Liver (tissue), 9 donors: ENCODE data around the gene PF4V1. TPM values are rescaled to one million over a fixed set of nuclear protein-coding genes. Genes with fewer than 3 reads are reported as not detected.

ENCODE experiments used
- DNase-seq: peaks from one replicate; pipeline ENCODE4 v3.0.0-alpha.2; 2017; ENCODE audit warnings: low spot score
- H3K27ac ChIP-seq, 2 donors: one replicate each; pipeline ENCODE4 v1.7.0; 2013; ENCODE audit warnings: inconsistent platforms in 2 of 2, low read length in 2 of 2, control low read depth in 1 of 2, low read depth in 1 of 2, mild to moderate bottlenecking in 1 of 2
- H3K27me3 ChIP-seq, 4 donors: one replicate each; pipeline versions ENCODE4 v1.6.1 to v1.7.0; 2013; ENCODE audit warnings: low read length in 3 of 4, inconsistent platforms in 1 of 4, mild to moderate bottlenecking in 1 of 4, moderate library complexity in 1 of 4; ENCODE audit not compliant: control insufficient read depth in 4 of 4, insufficient read depth in 4 of 4
- H3K36me3 ChIP-seq, 4 donors: one replicate each; pipeline versions ENCODE4 v1.6.1 to v1.7.0; 2013; ENCODE audit warnings: low read length in 3 of 4, mild to moderate bottlenecking in 3 of 4, low read depth in 1 of 4, moderate library complexity in 1 of 4; ENCODE audit not compliant: control insufficient read depth in 4 of 4, insufficient read depth in 3 of 4
- H3K4me1 ChIP-seq, 4 donors: one replicate each; pipeline versions ENCODE4 v1.6.1 to v1.7.0; 2013; ENCODE audit warnings: low read length in 3 of 4, mild to moderate bottlenecking in 3 of 4, moderate library complexity in 1 of 4; ENCODE audit not compliant: control insufficient read depth in 4 of 4, insufficient read depth in 4 of 4
- H3K4me3 ChIP-seq, 3 donors: one replicate each; pipeline versions ENCODE4 v1.6.1 to v1.7.0; 2013; ENCODE audit warnings: low read length in 3 of 3, control low read depth in 1 of 3, low read depth in 1 of 3, mild to moderate bottlenecking in 1 of 3
- H3K9ac ChIP-seq, 2 donors: one replicate each; pipeline ENCODE4 v1.7.0; 2013; ENCODE audit warnings: low read length in 2 of 2, mild to moderate bottlenecking in 2 of 2, moderate library complexity in 2 of 2, control low read depth in 1 of 2, low read depth in 1 of 2
- H3K9me3 ChIP-seq, 4 donors: one replicate each; pipeline versions ENCODE4 v1.6.1 to v1.7.0; 2013; ENCODE audit warnings: low read length in 3 of 4; ENCODE audit not compliant: control insufficient read depth in 4 of 4
- EGR1 ChIP-seq, 2 donors: IDR thresholded peaks; 2 replicates each; pipeline ENCODE4 v1.6.1; 2016 to 2018; ENCODE audit warnings: antibody characterized with exemption in 2 of 2, low read depth in 2 of 2
- FOXA1 ChIP-seq: IDR thresholded peaks from 2 replicates; pipeline ENCODE4 v1.6.1; 2016; ENCODE audit warnings: antibody characterized with exemption
- FOXA2 ChIP-seq: IDR thresholded peaks from 2 replicates; pipeline ENCODE4 v1.6.1; 2016; ENCODE audit warnings: antibody characterized with exemption
- GABPA ChIP-seq, 2 donors: IDR thresholded peaks in 1 of 2; conservative IDR thresholded peaks in 1 of 2; 2 replicates each; pipeline ENCODE4 v1.6.1; 2016; ENCODE audit warnings: antibody characterized with exemption in 2 of 2, mild to moderate bottlenecking in 1 of 2, moderate library complexity in 1 of 2
- HNF4A ChIP-seq, 2 donors: conservative IDR thresholded peaks; 2 replicates each; pipeline ENCODE4 v1.6.1; 2016; ENCODE audit warnings: antibody characterized with exemption in 2 of 2, mild to moderate bottlenecking in 2 of 2
- NR2F2 ChIP-seq: IDR thresholded peaks from 2 replicates; pipeline ENCODE4 v1.6.1; 2016; ENCODE audit warnings: antibody characterized with exemption
- RAD21 ChIP-seq, 2 donors: IDR thresholded peaks; 2 replicates each; pipeline ENCODE4 v1.6.1; 2016; ENCODE audit warnings: antibody characterized with exemption in 2 of 2, mild to moderate bottlenecking in 2 of 2
- RXRA ChIP-seq, 2 donors: IDR thresholded peaks; 2 replicates each; pipeline ENCODE4 v1.6.1; 2017 to 2018; ENCODE audit warnings: antibody characterized with exemption in 2 of 2, mild to moderate bottlenecking in 1 of 2
- SP1 ChIP-seq: IDR thresholded peaks from 2 replicates; pipeline ENCODE4 v1.6.1; 2018; ENCODE audit warnings: antibody characterized with exemption, mild to moderate bottlenecking
- TAF1 ChIP-seq: conservative IDR thresholded peaks from 2 replicates; pipeline ENCODE4 v1.6.1; 2016; ENCODE audit warnings: antibody characterized with exemption, mild to moderate bottlenecking
- YY1 ChIP-seq: IDR thresholded peaks from 2 replicates; pipeline ENCODE4 v1.6.1; 2016; ENCODE audit warnings: antibody characterized with exemption, mild to moderate bottlenecking
- WGBS: extraction: QIAGEN DNeasy Blood & Tissue Kit; methylation state at CpG from one replicate; pipeline ENCODE4 v1.1.7; 2013; 5-methylcytosine and 5-hydroxymethylcytosine counted together
- polyA plus RNA-seq, 2 donors: library from polyadenylated mRNA; stranded (reverse) in 1 of 2; unstranded in 1 of 2; fragments of 200-250 nt in 1 of 2; fragments of >200 nt in 1 of 2; fragmentation: Nextera tagmentation in 1 of 2; extraction: Ambion mirVana in 1 of 2; gene quantifications; one replicate each; pipeline versions ENCODE4 v1.2.1 to v1.2.3, GENCODE V29; 2013 to 2015
- total RNA-seq, 2 donors: library from RNA; depleted of rRNA; stranded (reverse); fragments of >200 nt; gene quantifications; one replicate each; pipeline ENCODE4 v1.2.3, GENCODE V29; 2014
- TF ChIP-seq, protein P1 (sequence below): fragments of 150-350 bp; IDR thresholded peaks from 2 replicates; pipeline ENCODE4 v1.5.1; 2017; ENCODE audit warnings: improper control_type of control experiment, low read depth, low read length; ENCODE audit not compliant: missing input control
- TF ChIP-seq, protein P2 (sequence below): IDR thresholded peaks from 2 replicates; pipeline ENCODE4 v1.6.1; 2016; ENCODE audit warnings: antibody characterized with exemption
- TF ChIP-seq, protein P3 (sequence below): IDR thresholded peaks from 2 replicates; pipeline ENCODE4 v1.6.1; 2016; ENCODE audit warnings: antibody characterized with exemption
- TF ChIP-seq, protein P4 (sequence below): IDR thresholded peaks from 2 replicates; pipeline ENCODE4 v1.6.1; 2016; ENCODE audit warnings: antibody characterized with exemption
- donor health status: healthy.
- donor health status: healthy.
- donor health status: healthy.
- donor health status: healthy.
- donor health status: healthy.

Gene PF4V1
- total and polyA plus RNA-seq, 4 donors, result 0.16 to 3.4 (median 0.74) TPM; not detected in 1

DNA sequence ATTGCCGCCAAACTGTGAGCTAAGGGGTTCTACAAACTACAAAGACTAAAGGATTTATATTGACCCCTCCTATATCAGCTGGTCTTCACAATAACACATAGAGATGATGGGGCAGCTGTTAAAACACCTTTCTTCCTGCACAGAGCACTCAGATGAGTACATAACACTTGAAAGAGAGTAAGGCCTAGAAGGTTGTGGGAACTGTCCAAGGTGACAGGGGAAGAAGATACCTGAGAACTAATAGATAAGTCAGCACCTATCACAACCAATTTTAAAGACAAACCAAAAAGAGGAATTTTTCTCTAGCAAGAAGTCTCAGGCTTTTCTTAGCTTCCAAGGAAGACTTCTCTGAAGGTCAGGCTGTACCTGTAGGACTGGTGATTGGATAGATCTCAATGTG, 35.8 kb upstream of the PF4V1 start:
- Histone ChIP-seq H3K4me1 (no peaks in the 10 kb centered on the region), H3K4me3 (no peak overlapping the region), H3K9me3 (no peaks in the 10 kb centered on the region), H3K27ac (no peak overlapping the region), H3K9ac (no peak overlapping the region), H3K36me3 (no peaks in the 10 kb centered on the region), H3K27me3 (no peaks in the 10 kb centered on the region)
- no peak for DNase-seq
- 98% methylated on average over 1 of the region's 1 CpG for WGBS
- TF ChIP-seq FOXA2 (no peak), RAD21 (IDR thresholded peaks at IDR 0.05) (no peak)

DNA sequence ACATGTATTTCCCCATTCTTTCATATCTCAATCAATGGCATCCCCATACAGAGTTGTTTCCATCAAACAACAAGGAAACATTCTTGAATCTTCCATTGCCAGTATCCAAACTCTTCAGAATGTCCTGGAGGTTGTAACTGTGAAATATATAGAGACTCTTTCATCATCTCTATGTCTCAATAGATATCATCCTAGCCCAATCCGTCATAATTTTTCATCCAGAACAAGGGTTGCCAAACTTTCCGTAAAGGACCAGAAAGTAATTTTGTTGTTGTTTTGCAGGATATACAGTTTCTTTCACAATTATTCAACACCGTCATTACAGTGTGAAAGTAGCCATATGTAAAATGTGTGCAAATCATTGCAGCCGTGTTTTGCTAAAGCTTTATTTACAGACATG, 31.8 kb upstream of the PF4V1 start:
- no peaks in the 10 kb centered on the region for H3K4me1 ChIP-seq
- H3K9me3 ChIP-seq, result no peaks in the 10 kb centered on the region
- no peak for DNase-seq
- no peak overlapping the region for H3K9ac ChIP-seq
- WGBS, result 83% methylated on average over 4 of the region's 4 CpGs
- H3K4me3 ChIP-seq, result no peak overlapping the region
- H3K27ac ChIP-seq, result no peak overlapping the region
- no peaks in the 10 kb centered on the region for H3K36me3 ChIP-seq
- TF ChIP-seq, protein P1, sequence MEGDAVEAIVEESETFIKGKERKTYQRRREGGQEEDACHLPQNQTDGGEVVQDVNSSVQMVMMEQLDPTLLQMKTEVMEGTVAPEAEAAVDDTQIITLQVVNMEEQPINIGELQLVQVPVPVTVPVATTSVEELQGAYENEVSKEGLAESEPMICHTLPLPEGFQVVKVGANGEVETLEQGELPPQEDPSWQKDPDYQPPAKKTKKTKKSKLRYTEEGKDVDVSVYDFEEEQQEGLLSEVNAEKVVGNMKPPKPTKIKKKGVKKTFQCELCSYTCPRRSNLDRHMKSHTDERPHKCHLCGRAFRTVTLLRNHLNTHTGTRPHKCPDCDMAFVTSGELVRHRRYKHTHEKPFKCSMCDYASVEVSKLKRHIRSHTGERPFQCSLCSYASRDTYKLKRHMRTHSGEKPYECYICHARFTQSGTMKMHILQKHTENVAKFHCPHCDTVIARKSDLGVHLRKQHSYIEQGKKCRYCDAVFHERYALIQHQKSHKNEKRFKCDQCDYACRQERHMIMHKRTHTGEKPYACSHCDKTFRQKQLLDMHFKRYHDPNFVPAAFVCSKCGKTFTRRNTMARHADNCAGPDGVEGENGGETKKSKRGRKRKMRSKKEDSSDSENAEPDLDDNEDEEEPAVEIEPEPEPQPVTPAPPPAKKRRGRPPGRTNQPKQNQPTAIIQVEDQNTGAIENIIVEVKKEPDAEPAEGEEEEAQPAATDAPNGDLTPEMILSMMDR, result no peak
- TF ChIP-seq, protein P2, sequence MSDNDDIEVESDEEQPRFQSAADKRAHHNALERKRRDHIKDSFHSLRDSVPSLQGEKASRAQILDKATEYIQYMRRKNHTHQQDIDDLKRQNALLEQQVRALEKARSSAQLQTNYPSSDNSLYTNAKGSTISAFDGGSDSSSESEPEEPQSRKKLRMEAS, result no peak
- TF ChIP-seq NR2F2, result no peak
- no peak for TF ChIP-seq FOXA1
- no peak for TF ChIP-seq YY1
- TF ChIP-seq RAD21 (IDR thresholded peaks at IDR 0.05), result no peak
- no peak for TF ChIP-seq EGR1 (IDR thresholded peaks at IDR 0.05; ENCODE audit: low read depth in 2 of 2)
- TF ChIP-seq TAF1, result no peak
- TF ChIP-seq, protein P3, sequence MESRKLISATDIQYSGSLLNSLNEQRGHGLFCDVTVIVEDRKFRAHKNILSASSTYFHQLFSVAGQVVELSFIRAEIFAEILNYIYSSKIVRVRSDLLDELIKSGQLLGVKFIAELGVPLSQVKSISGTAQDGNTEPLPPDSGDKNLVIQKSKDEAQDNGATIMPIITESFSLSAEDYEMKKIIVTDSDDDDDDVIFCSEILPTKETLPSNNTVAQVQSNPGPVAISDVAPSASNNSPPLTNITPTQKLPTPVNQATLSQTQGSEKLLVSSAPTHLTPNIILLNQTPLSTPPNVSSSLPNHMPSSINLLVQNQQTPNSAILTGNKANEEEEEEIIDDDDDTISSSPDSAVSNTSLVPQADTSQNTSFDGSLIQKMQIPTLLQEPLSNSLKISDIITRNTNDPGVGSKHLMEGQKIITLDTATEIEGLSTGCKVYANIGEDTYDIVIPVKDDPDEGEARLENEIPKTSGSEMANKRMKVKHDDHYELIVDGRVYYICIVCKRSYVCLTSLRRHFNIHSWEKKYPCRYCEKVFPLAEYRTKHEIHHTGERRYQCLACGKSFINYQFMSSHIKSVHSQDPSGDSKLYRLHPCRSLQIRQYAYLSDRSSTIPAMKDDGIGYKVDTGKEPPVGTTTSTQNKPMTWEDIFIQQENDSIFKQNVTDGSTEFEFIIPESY, result no peak
- TF ChIP-seq, protein P4, sequence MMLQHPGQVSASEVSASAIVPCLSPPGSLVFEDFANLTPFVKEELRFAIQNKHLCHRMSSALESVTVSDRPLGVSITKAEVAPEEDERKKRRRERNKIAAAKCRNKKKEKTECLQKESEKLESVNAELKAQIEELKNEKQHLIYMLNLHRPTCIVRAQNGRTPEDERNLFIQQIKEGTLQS, result no peak
- no peak for TF ChIP-seq HNF4A (conservative IDR thresholded peaks at IDR 0.05)
- TF ChIP-seq RXRA (IDR thresholded peaks at IDR 0.05), result no peak
- TF ChIP-seq GABPA (IDR thresholded peaks at IDR 0.05 in 1 of 2, conservative IDR thresholded peaks at IDR 0.05 in 1 of 2), result no peak
- H3K27me3 ChIP-seq, result no peaks in the 10 kb centered on the region

DNA sequence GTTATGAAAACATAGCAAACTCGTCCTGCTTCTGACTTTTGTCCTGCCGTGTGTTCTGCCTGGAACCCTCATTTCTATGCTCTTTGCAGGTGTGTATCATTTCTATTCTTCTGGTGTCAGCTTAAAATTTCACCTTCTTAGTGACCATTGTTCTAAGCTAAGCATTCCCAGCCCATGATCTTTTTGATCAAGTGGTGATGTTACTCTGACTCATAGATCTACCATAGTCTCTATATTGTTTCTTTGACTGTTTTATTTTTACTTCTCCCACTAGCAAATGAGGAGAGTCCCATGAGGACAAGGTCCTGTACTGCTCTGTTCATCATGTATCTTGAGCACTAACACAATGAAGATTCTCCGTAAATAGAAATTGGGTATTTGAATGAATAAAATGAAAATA, 30.7 kb upstream of the PF4V1 start:
- DNase-seq, result no peak
- WGBS, result 80% methylated on average over 3 of the region's 3 CpGs
- no peak overlapping the region for H3K27ac ChIP-seq
- H3K9ac ChIP-seq, result no peak overlapping the region
- no peaks in the 10 kb centered on the region for H3K27me3 ChIP-seq
- no peaks in the 10 kb centered on the region for H3K4me1 ChIP-seq
- no peaks in the 10 kb centered on the region for H3K36me3 ChIP-seq
- no peaks in the 10 kb centered on the region for H3K9me3 ChIP-seq
- TF ChIP-seq FOXA1, result no peak
- no peak for TF ChIP-seq YY1
- TF ChIP-seq EGR1 (IDR thresholded peaks at IDR 0.05; ENCODE audit: low read depth in 2 of 2), result no peak
- no peak for TF ChIP-seq TAF1
- TF ChIP-seq HNF4A (conservative IDR thresholded peaks at IDR 0.05), result no peak
- TF ChIP-seq SP1, result no peak
- no peak for TF ChIP-seq RXRA (IDR thresholded peaks at IDR 0.05)
- no peak overlapping the region for H3K4me3 ChIP-seq
